Left lung (tissue), 10 donors: ENCODE measurements around the gene SLC31A1. TPM values are rescaled to one million over a fixed set of nuclear protein-coding genes. Genes with fewer than 3 reads are reported as not detected.

Experiments
- ATAC-seq: fragments of 200-7000 bp; cut with Tn5 transposase; one replicate; pipeline ENCODE4 v1.9.1; 2020; ENCODE audit warnings: moderate library complexity
- DNase-seq, 4 donors: peaks; one replicate each; pipeline ENCODE4 v3.0.0-alpha.2; 2013 to 2020
- H3K27ac ChIP-seq, 2 donors: fragments of 200-600 bp; sonication (generic) in 1 of 2; one replicate each; pipeline versions ENCODE4 v1.5.0 to v1.8.0; 2020 to 2021
- H3K27me3 ChIP-seq, 2 donors: fragments of 200-600 bp; sonication (generic) in 1 of 2; one replicate each; pipeline versions ENCODE4 v1.5.0 to v1.8.0; 2020 to 2021
- H3K36me3 ChIP-seq, 2 donors: fragments of 200-600 bp; sonication (generic) in 1 of 2; one replicate each; pipeline versions ENCODE4 v1.5.0 to v1.8.0; 2020 to 2021
- H3K4me1 ChIP-seq, 2 donors: fragments of 200-600 bp; one replicate each; pipeline ENCODE4 v1.8.0; 2021
- H3K4me3 ChIP-seq, 2 donors: fragments of 200-600 bp; sonication (generic) in 1 of 2; one replicate each; pipeline versions ENCODE4 v1.5.0 to v1.8.0; 2020 to 2021; ENCODE audit warnings: mild to moderate bottlenecking in 1 of 2
- H3K9me3 ChIP-seq, 2 donors: fragments of 200-600 bp; sonication (generic) in 1 of 2; one replicate each; pipeline versions ENCODE4 v1.5.0 to v1.8.0; 2020 to 2021
- intact Hi-C, 2 donors: fragments of 100-400 bp; cut with DNase I; formaldehyde crosslinking; loops; one replicate each; pipeline versions ENCODE4 v1.11.2 to v1.14.2; 2022
- polyA plus RNA-seq, 6 donors: library from polyadenylated mRNA; unstranded; fragments of 120-200 nt; gene quantifications; one replicate each; pipeline ENCODE4 v1.2.1, GENCODE V29; 2013; ENCODE audit not compliant: insufficient read length in 6 of 6
- total RNA-seq, 2 donors: library from RNA; stranded (reverse); fragmentation: NEBNext Ultra II Directional; extraction: Animal tissue kit (Norgen Biotek cat#: 25700); gene quantifications; one replicate each; pipeline ENCODE4 v1.2.1, GENCODE V29; 2021
- TF ChIP-seq, protein P1 (sequence below), 2 donors: fragments of 200-600 bp; sonication (generic) in 1 of 2; IDR thresholded peaks; one replicate each; pipeline versions ENCODE4 v1.5.0 to v1.8.0; 2021; ENCODE audit warnings: antibody characterized with exemption in 2 of 2
- donor health status: DM: no; HTN: yes; CAD: no.
- donor health status: DM: no; HTN: no; CAD: no.

SLC31A1 gene
- total and polyA plus RNA-seq, 8 donors: 14.8 to 45.0 (median 17.1) TPM

DNA sequence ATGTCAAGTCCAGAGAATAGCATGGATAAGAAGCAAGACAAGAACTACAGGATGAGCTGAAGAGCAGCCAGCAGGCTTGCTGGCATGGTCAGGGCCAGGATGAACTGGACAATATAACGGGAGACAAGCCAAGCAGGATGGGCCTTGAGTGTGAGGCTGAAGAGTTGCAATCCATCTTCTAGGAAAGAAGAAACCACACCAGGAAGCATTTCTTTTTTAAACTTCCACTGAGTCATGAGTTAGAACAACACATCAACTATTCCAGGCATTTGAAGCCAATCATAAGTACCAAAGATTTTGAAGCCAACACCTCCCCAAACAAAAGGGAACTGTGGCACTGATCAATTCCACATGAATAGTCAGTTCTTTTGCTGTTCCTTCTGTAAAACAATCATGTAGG, 43.3 kb upstream of the SLC31A1 start:
- Histone ChIP-seq H3K4me3 (no peak overlapping the region), H3K27me3 (no peaks in the 10 kb centered on the region), H3K36me3 (peaks cover under 1 to 96% of the 10 kb centered on the region in 2 donors), H3K27ac (no peak overlapping the region), H3K4me1 (peaks cover 0 to 6% of the 10 kb centered on the region in 2 donors), H3K9me3 (no peaks in the 10 kb centered on the region)
- TF ChIP-seq, protein P1, sequence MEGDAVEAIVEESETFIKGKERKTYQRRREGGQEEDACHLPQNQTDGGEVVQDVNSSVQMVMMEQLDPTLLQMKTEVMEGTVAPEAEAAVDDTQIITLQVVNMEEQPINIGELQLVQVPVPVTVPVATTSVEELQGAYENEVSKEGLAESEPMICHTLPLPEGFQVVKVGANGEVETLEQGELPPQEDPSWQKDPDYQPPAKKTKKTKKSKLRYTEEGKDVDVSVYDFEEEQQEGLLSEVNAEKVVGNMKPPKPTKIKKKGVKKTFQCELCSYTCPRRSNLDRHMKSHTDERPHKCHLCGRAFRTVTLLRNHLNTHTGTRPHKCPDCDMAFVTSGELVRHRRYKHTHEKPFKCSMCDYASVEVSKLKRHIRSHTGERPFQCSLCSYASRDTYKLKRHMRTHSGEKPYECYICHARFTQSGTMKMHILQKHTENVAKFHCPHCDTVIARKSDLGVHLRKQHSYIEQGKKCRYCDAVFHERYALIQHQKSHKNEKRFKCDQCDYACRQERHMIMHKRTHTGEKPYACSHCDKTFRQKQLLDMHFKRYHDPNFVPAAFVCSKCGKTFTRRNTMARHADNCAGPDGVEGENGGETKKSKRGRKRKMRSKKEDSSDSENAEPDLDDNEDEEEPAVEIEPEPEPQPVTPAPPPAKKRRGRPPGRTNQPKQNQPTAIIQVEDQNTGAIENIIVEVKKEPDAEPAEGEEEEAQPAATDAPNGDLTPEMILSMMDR (IDR thresholded peaks at IDR 0.05): no peak
- no peak for ATAC-seq
- intact Hi-C loops: no loop called here
- DNase-seq: no peak

DNA sequence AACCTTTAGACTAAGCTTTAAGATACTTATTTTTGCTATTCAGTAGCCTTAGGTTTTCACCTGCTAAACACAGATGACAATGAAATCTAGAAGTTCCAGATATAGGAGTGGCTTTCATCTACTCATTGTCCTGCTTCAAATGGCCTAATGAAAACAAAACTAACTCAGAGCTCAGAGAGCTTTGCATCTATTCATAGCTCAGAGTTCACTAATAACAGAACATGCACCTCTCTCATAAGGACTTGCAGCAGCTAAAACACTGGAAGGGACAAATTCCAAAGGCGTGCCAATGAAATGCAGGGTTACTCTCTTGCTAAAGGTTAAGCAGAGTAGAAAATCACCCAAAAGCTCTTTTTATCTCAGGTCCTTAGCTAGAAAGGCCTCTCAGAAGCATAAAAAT, 41.5 kb upstream of the SLC31A1 start:
- Histone ChIP-seq H3K4me1 (peaks cover 0 to 8% of the 10 kb centered on the region in 2 donors), H3K36me3 (peaks cover 4 to 98% of the 10 kb centered on the region in 2 donors)
- intact Hi-C loops: no loop called here

DNA sequence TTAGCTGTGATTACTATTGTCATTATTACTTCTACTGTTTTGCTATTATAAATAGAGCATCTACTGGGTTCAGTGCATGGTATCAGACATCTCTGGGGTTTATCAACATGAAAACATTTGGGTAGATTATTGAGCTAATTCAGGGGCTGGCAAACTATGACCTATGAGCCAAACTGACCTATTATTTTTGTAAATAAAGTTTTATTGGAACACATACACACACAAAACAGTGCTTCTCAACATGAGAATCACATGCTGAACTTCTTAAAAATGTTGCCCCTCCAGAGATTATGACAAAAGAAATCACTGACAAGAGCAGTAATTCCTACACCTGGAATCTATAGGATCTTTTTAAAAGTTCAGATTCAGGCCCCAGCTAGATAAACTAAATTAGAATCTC, 40.2 kb upstream of the SLC31A1 start:
- Histone ChIP-seq H3K4me3 (no peak overlapping the region), H3K27ac (no peak overlapping the region), H3K36me3 (peaks cover 4 to 99% of the 10 kb centered on the region in 2 donors), H3K27me3 (no peaks in the 10 kb centered on the region), H3K9me3 (no peaks in the 10 kb centered on the region), H3K4me1 (peaks cover 0 to 21% of the 10 kb centered on the region in 2 donors)
- DNase-seq: no peak
- intact Hi-C loops: no loop called here
- ATAC-seq: no peak
- TF ChIP-seq, protein P1 (IDR thresholded peaks at IDR 0.05): no peak

More for the DNA sequence above, 41.5 kb upstream of the SLC31A1 start:
- H3K4me3 ChIP-seq: no peak overlapping the region
- H3K9me3 ChIP-seq: no peaks in the 10 kb centered on the region
- TF ChIP-seq, protein P1 (IDR thresholded peaks at IDR 0.05): no peak
- ATAC-seq: no peak
- no peak overlapping the region for H3K27ac ChIP-seq
- H3K27me3 ChIP-seq: no peaks in the 10 kb centered on the region
- DNase-seq: no peak

DNA sequence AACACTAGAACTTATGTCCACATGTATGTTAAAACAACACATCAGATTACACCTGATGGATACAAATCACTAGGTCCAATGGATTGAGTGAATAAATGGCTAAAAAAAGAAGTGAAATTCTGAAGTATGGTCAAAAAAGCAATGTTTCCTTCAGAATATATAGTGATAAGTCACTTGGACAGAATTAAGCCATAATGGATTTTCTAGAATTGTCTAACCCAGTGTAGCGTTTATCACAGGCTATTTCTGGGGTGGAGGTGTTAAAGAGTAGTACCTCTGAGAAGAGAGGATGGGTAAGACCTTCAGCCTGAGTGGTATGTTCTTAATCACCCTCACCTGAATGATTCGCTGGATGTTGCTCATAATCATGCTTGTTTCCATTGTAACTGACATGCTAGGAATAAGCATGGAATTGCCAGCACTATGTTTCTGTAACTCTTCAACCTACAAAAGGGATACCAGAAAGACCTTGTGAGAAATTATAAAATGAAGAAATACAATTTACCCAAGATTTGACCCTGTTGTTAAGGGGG, 37.3 kb upstream of the SLC31A1 start:
- intact Hi-C loops: no loop called here

DNA sequence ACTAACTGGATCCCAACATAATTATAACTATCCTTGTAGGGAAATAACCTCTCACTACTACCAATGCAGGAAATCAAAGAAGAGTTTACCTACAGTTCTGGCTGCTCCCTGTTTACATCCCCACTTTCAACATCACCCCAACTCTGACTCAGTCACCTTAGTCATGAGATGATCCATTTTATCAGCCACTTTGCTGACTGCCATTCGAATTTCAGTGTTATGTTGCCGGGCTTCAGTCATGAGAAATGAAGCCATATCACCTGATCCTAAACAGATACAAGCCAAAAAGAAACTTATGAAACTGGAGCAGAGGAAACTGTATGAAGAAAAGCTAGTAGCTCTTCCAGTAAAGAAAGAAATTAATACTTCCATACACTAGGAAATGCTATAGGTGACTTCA, 36.8 kb upstream of the SLC31A1 start:
- Histone ChIP-seq H3K4me1 (peaks cover 0 to 41% of the 10 kb centered on the region in 2 donors), H3K36me3 (peaks cover 4 to 92% of the 10 kb centered on the region in 2 donors), H3K27ac (peak overlapping the region in 1 of 2 donors; percentile 92), H3K9me3 (no peaks in the 10 kb centered on the region), H3K4me3 (no peak overlapping the region), H3K27me3 (no peaks in the 10 kb centered on the region)
- TF ChIP-seq, protein P1 (IDR thresholded peaks at IDR 0.05): no peak
- no peak for ATAC-seq
- intact Hi-C loops: no loop called here
- DNase-seq: no peak

More for the DNA sequence above, 37.3 kb upstream of the SLC31A1 start:
- no peak for DNase-seq
- Histone ChIP-seq H3K27ac (no peak overlapping the region), H3K4me3 (no peak overlapping the region), H3K36me3 (peaks cover 4 to 97% of the 10 kb centered on the region in 2 donors), H3K4me1 (peaks cover 0 to 37% of the 10 kb centered on the region in 2 donors), H3K27me3 (no peaks in the 10 kb centered on the region), H3K9me3 (no peaks in the 10 kb centered on the region)
- no peak for ATAC-seq
- TF ChIP-seq, protein P1 (IDR thresholded peaks at IDR 0.05): no peak
